ENCODE measurements around the gene ZNF526.

Gene ZNF526

DNA sequence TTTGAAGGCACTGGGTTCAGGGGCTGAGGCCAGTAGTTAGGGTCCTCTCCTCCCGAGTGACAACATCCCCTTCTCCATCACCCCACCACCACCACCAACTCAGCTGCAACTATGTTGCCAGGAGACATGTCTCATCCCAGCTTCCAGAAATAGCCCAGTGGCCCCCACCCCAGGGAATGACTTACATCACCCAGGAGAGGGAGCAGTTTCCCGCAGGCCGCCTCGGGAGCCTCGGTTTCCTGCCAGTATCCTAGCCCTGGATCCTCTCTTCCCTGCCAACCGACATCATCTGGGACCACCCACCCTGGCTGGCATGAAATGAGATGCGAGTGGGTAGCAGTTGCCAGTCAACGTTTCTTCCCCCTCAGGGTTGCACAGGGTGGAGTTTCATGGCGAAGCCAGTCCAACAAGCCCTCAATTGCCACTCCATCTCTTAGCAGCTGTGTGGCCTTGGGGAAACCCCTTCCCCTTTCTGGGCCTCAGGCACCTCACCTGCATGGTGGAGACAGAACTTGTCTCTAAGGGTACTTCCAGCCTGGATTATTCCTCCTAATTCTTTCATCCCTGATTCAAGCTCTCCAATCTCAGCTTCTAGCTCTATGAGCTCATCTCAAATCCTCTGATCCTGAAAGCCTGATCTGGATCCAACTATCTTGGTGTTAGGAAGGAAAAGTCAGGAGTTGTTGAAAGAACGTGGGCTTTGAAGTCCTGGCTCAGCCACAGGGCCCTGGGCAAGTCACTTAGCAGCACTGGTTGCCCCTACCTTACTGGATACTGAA is 26.2 kb downstream of the ZNF526 start:
- TF ChIP-seq, protein P1, sequence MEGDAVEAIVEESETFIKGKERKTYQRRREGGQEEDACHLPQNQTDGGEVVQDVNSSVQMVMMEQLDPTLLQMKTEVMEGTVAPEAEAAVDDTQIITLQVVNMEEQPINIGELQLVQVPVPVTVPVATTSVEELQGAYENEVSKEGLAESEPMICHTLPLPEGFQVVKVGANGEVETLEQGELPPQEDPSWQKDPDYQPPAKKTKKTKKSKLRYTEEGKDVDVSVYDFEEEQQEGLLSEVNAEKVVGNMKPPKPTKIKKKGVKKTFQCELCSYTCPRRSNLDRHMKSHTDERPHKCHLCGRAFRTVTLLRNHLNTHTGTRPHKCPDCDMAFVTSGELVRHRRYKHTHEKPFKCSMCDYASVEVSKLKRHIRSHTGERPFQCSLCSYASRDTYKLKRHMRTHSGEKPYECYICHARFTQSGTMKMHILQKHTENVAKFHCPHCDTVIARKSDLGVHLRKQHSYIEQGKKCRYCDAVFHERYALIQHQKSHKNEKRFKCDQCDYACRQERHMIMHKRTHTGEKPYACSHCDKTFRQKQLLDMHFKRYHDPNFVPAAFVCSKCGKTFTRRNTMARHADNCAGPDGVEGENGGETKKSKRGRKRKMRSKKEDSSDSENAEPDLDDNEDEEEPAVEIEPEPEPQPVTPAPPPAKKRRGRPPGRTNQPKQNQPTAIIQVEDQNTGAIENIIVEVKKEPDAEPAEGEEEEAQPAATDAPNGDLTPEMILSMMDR (IDR thresholded peaks at IDR 0.05): no peak

DNA sequence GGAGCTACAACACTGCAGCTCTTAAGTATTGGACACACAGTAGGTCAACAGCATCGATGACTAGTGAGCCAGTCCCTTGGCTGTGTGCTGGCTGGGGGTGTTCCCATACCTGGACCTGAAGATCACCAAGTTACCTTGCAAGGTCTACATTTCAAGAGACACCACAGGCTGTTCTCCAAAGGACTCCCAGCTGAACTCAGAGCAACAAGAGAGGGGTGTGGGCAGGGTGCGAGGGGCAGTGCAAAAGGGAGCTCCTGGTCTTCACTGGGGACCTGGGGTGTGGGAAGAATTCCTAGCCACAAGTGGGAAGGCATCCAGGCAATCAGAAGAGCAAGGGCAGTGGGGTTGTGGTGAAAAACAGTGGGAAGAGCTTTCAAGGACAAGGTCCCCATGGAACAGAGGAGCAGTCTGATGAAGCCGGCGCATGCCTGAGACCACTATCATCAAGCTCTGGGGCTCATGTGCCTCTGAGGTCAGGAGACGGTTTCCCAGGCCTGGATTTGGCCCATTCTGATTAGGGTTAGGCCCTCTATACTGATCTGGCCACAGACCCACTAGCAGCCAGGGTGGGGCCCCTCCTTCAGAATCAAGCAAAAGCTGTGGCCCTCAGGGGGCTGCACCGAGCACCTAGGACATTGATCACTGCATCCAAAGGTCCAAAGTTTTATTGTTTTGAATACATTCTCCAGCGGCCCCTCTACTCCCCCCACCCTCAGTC is 27.0 kb downstream of the ZNF526 start:
- TF ChIP-seq, protein P1 (IDR thresholded peaks at IDR 0.05): no peak

DNA sequence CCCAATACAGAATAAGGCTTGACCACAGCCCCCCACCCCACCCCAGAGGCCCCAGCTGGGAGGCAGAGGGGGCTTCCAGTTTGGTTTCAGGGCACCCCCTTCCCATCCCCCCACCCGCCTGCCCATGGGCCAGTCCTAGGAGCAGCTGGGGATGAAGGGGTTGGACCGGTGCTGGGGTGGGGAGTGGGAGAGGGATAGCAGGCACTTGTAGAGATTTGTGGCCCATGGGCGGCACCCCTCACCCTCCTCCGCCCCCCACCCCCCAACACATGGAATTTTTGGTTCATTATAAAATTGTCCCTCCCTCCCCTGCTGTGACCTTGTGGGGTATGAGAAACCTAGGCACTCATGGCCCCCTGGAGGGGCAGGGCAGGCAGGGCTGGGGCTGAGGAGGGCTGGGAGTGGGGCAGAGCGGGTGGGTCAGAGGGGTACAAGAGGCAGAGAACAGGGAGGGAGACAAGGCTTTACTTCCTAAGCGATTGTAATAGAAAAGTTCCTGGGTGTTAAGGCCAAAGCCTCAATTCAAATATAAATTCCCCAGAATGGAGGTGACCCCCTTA is 27.6 kb downstream of the ZNF526 start:
- TF ChIP-seq, protein P1 (IDR thresholded peaks at IDR 0.05): no peak

DNA sequence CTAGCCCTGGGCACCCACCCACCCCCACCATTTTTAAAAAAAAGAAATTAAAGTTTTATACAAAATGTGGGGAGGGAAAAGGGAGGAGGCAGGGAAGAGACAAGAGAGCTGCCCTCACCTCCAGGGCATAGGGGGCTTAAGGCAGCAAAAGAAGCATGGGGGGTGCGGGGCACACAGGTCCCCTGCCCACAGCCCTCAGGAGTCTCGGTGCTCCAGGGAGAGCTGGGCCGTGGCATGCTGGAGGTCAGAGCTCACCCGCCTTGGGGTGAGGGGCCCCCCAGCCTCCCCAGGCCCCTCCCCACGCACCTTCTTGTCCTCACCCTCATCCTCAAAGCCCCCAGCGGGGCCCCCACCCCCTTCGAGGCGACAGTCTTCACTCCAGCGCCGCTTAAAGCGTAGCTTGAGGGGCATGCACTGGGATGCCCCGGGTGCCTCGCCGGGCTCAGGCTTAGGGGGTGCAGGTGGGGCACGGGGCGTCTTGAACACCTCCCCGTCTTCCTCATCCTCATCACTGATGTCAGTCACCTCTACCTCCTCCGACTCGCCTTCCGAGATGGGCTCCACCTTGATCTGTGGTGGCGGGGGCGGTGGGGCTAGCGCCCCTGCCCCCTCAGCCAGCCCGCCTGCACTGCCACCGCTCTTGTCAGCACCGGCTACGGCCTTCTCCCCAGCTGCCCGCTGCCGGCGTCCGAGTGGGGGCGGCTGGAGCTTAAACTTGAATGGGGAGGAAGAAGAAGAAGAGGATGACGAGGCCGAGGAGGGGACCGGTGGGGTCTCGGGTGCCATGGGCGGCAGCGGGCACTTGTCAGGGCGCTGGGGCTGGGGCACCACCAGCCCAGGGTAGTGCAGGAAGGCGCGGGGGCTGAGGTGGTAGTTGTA is 28.4 kb downstream of the ZNF526 start:
- TF ChIP-seq, protein P1 (IDR thresholded peaks at IDR 0.05): no peak

DNA sequence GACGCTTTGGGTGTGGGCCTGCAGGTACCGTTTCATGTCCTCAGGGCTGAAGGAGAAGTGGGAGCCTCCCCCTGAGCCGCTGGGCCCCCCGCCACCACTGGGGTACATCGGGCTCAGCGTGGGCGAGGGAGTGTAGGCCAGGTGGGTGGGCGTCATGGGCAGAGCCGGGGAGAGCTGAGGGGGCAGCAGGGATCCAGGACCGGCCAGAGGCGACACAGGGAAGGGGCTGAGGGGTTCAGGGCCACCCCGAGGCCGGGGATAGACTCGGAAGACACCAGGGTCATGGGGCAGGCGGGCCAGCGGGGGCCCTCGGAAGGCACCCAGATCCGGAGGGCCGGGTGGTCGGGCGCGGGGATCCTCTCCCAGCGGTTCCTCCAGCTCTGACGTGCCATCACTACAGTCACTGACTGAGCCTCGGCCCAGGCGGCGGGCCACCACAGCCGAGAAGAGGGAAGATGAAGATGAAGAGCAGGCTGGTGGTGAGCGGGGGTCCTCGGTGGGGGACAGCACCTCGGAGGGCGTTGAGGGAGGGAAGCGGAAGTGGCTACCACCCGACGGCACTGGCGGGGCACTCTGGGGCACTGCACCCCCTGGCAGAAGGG is 29.1 kb downstream of the ZNF526 start:
- TF ChIP-seq, protein P1 (IDR thresholded peaks at IDR 0.05): no peak

DNA sequence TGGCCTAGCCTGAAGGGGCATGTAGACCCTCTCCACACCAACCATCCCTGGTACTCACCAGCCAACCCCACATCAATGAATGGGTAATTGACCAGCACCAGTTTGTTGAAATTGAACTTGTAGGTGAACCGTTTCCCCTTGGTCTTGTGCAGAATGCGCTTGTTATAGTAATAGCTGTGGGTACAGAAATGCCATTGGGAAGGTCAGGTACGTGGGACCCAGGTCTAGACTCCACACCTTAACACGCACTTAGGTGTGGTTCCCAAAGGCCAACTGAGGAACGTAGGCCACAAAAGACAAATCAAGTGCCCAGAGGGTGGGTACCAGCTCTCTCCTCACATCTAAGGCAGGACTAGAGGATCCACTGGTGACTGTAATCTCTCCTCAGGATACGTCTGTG is 29.7 kb downstream of the ZNF526 start:
- TF ChIP-seq, protein P1 (IDR thresholded peaks at IDR 0.05): no peak
